Ishikawa (cell line): ENCODE results near the gene PHF23.

Source experiments
- CEBPB ChIP-seq: IDR thresholded peaks from 2 replicates; pipeline ENCODE4 v1.6.1; 2012
- CREB1 ChIP-seq: IDR thresholded peaks from 2 replicates; pipeline ENCODE4 v1.6.1; 2012; ENCODE audit warnings: low read depth
- EP300 ChIP-seq: IDR thresholded peaks from 2 replicates; pipeline ENCODE4 v1.6.1; 2012; ENCODE audit warnings: borderline replicate concordance
- FOXM1 ChIP-seq: IDR thresholded peaks from 2 replicates; pipeline ENCODE4 v1.6.1; 2012; ENCODE audit warnings: low read depth, borderline replicate concordance
- MAX ChIP-seq: IDR thresholded peaks from 2 replicates; pipeline ENCODE4 v1.6.1; 2012
- REST ChIP-seq: IDR thresholded peaks from 2 replicates; pipeline ENCODE4 v1.6.1; 2012; ENCODE audit warnings: low read depth, mild to moderate bottlenecking
- TAF1 ChIP-seq: IDR thresholded peaks from 2 replicates; pipeline ENCODE4 v1.6.1; 2012; ENCODE audit warnings: low read depth, mild to moderate bottlenecking

GRCh38 chr17:7204336-7204735 lies 34.9 kb downstream of the PHF23 start:
- TF ChIP-seq CREB1 (no peak), EP300 (no peak), CEBPB (no peak), REST (no peak), MAX (no peak), FOXM1 (no peak), TAF1 (no peak)
